Activated CD8-positive, alpha-beta memory T cell treated with anti-CD3 and anti-CD28 coated beads, Interleukin-2, amount 50 U/mL, for 24 hours (primary cell): ENCODE measurements around the gene GFRAL.

Source experiments
- DNase-seq: peaks from one replicate; pipeline ENCODE4 v3.0.0-alpha.2; 2020; ENCODE audit errors: extremely low read depth

Gene GFRAL

DNA sequence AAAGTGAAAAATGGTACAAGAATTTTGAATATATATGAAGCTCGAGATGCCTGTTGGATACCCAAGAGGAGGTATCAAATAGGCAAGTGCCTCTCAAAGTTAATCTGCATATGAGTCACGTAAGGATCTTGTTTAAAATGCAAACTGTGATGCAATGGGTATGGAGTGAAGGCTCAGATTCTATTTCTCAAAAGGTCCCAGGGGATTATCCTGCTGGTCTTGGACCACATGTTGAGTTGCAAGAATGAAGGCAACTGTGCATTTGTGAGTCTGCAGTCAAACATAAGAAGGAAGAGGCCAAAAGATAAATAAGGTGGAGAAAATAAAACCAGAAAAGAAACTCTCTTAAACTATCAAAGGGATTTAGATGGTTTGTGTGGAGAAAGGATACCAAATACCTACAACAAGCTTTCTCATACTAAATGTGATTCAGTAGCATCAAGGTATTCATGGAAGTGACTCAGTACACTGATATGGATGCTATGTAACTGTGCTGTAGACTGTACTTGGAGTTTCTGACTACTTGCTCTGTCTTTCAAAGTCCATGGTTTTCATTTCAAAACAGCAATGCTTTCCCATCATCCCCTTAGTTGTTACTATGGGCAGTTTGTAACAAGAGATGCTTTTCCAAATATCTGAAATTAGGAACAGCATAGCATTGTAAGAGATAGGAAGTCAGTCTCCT, 106.3 kb downstream of the GFRAL start:
- DNase-seq, result no peak

DNA sequence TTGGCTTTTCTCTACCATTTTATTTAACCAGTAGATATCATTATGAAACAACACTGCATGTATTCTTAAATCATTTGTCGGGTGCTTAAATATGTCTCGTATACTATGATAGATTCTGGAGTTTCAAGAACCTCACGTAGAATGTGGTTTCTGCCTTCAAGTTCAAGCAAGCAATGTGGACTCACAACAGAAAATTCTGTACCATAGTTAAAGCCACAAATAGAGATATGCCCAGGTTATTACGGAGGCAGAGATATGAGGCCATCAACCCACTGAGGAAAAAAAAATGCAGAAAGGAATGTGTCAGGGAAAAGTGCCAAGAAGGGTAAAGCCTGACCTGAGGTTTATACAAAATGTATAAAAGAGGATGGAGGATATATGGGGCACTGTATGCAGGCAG, 109.9 kb downstream of the GFRAL start:
- DNase-seq, result no peak

DNA sequence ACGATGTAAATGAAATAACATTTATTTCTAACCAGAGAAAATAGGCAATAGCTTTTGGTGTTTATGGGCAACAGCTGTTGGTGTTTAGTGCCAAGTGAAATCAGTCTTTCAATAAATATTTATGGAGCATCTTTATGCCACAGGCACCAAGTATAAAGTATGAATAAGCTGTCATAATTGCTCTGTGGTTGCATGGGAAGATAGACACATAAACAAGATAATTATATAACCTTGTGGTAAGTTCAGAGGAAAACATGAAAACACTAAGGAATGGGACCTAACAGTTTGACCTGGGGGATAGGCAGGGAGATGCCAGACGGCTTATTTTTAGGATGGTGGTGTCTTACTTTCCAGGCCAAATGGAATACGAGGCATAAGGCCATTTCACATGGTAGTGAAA, 110.9 kb downstream of the GFRAL start:
- DNase-seq, result no peak

DNA sequence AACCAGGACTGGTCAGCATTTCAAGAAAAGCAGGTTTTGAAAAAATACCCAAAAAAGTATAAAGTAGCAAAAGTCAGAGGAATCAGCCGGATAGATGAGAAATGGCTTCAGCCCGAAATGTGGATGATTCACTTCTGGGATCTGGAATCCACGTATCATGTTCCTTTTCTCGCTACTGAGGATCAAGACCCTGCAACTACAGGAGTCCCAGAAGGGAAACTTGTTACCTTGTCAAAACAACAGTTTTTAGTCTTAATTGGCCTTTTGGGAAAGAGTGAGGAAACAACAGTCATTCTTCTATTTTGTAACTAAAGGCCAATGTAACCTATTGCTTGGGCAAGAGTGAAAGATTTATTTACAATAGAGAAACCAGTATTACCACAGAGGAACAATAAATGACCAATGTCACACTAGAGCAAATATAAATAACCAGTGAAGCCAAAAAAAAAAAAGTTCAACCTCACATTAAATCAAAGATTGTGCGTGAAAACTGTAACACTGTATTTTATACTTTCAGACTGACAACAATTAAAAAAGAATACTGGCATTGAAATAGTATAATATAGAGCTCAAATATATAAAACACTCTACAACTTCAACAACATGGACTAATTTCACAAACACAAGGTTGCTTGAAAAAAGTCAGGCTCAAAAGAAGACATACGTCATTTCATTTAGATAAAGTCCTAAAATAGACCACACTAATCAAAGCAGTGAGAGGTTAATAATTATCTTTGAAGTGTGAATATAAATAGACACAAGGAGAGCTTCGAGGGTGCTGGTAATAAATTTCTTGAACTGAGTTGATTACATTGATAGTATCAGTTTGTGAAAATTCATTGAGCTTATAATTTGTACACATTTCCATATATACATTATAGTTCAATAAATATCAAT, 116.2 kb downstream of the GFRAL start:
- no peak for DNase-seq

DNA sequence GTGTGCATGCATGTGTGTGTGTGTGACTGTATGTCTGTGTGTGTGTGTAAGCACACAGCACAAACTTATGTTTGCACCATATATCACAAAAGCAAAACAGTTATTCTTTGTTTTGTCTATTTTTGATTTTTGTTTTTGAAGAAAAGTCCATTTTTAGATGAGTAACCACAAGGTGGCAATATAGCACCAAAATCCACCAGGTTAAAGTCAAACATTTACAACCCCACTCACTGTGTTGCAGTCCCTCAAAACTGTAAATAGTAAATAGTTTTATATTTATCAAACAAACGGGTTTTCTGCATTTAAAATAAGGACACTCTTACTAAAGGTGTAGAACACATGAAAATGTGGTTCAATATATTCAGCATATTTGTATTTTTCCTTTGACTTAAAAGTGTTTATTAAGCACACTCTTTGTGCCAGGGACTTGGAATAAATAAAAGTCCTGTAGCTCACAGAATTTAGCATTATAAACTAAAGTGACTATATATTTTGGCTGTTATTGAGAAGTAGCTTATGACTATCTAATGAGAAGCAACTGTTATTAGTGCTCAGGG, 118.5 kb downstream of the GFRAL start:
- no peak for DNase-seq

DNA sequence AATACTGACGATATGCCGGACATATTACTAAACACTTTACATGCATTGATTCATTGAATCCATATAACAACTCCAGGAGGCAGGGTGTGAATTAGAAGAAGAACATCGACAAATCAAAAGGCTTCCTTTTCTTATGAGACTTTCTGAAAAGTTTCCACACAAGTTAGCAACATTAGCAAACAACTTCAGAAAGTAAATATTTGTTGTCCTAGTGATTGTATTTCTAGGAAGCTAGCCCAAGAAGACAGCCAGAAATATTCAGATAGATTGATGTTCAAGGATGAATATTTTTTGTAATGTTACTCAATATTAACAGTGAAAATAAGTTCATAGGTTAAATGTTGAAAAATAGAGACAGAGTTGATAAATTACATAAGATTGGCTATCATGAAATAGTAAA, 120.6 kb downstream of the GFRAL start:
- DNase-seq, result no peak

DNA sequence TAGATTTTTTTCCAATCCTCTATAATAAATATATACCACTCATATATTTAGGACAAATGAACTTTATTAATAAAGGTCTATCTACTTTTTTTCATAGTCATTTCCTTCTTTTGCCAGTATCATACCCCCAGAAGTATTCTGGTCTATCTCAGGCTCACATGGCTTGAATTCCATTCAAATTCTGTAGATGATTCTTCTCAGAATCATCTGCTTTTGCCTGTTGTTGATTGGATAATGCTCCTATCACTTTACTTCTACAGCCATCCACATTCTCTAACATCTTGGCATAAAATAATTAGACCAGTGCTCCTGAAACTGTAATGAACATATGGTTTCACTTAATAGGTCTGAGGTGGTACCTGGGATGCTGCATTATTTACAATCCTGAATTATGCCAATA, 121.2 kb downstream of the GFRAL start:
- DNase-seq, result no peak

DNA sequence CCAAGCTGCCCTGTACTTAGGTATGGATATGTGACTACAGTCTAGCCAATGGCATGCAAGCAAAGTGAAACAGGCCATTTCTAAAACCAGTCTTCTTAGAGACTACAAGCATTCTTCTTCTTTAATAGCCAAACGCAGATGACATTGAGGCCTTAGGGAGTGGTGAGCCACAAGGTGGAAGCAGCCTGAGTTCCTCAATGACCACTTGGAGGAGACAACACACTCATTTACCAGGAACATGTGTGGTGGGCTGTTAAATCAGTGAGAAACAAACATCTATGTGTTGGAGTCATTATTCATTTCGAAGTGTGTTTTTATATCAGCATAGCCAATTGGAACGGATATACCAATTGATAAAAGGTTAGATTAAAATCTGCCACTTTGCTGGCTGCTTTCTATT, 122.0 kb downstream of the GFRAL start:
- no peak for DNase-seq

DNA sequence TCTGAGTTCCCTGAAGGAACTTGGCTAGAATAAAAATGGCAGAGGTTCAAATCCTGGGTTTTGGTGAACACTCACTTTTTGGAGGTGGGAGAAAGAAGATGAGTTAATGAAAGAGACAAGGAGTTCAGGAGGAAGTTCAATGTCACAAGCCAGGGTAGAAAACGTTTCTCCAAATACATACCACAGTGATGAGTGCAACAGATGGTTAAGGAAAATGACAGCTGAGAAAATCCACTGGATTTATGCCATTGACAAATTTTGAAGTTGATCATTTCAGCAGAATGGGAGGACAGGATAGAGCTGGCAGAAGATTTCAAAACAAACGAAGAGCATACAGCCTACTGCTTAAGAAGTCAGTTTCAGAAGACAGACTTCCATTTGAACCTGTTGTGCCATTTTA, 122.7 kb downstream of the GFRAL start:
- no peak for DNase-seq
